H9 (cell line): ENCODE results near the gene ADARB2. TPM values are rescaled to one million over a fixed set of nuclear protein-coding genes. Genes with fewer than 3 reads are reported as not detected.

Experiments used
- DNase-seq: peaks from one replicate; pipeline ENCODE4 v3.0.0-alpha.2; 2017
- H2AFZ ChIP-seq: one replicate; pipeline ENCODE4 v1.6.1; 2013; ENCODE audit warnings: mild to moderate bottlenecking, low read length, control low read depth, moderate library complexity
- H2AK5ac ChIP-seq: 2 replicates; pipeline ENCODE4 v1.6.1; 2013; ENCODE audit warnings: low read length, control low read depth, mixed read lengths; ENCODE audit not compliant: insufficient read length
- H2BK120ac ChIP-seq: one replicate; pipeline ENCODE4 v1.6.1; 2013; ENCODE audit warnings: low read depth, mild to moderate bottlenecking, low read length, control low read depth, inconsistent platforms; ENCODE audit not compliant: poor library complexity, severe bottlenecking
- H2BK12ac ChIP-seq: 2 replicates; pipeline ENCODE4 v1.6.1; 2013; ENCODE audit warnings: low read length, control low read depth, mixed read lengths, low read depth; ENCODE audit not compliant: insufficient read length
- H2BK15ac ChIP-seq: 2 replicates; pipeline ENCODE4 v1.6.1; 2013; ENCODE audit warnings: low read depth, low read length, control low read depth
- H2BK20ac ChIP-seq: one replicate; pipeline ENCODE4 v1.6.1; 2013; ENCODE audit warnings: low read depth, mild to moderate bottlenecking, low read length, control low read depth, inconsistent platforms; ENCODE audit not compliant: poor library complexity, severe bottlenecking
- H2BK5ac ChIP-seq: 2 replicates; pipeline ENCODE4 v1.6.1; 2013; ENCODE audit warnings: low read length, control low read depth, mixed read lengths; ENCODE audit not compliant: insufficient read length
- H3K14ac ChIP-seq: 2 replicates; pipeline ENCODE4 v1.6.1; 2013; ENCODE audit warnings: low read length, control low read depth; ENCODE audit not compliant: insufficient read depth
- H3K18ac ChIP-seq: 2 replicates; pipeline ENCODE4 v1.6.1; 2013; ENCODE audit warnings: low read depth, mild to moderate bottlenecking, mixed read lengths, low read length, control low read depth; ENCODE audit not compliant: insufficient read length
- H3K23ac ChIP-seq: 2 replicates; pipeline ENCODE4 v1.6.1; 2013; ENCODE audit warnings: low read length, control low read depth, mixed read lengths, low read depth; ENCODE audit not compliant: insufficient read length
- H3K23me2 ChIP-seq: 2 replicates; pipeline ENCODE4 v1.6.1; 2013; ENCODE audit warnings: low read depth, mild to moderate bottlenecking, mixed read lengths, low read length, control low read depth; ENCODE audit not compliant: insufficient read length, poor library complexity, severe bottlenecking
- H3K27ac ChIP-seq: 2 replicates; pipeline ENCODE4 v1.5.1; 2013; ENCODE audit warnings: low read length, control low read depth, mixed read lengths, low read depth; ENCODE audit not compliant: insufficient read length
- H3K27me3 ChIP-seq: 2 replicates; pipeline ENCODE4 v1.6.1; 2013; ENCODE audit warnings: low read length, control low read depth, inconsistent platforms; ENCODE audit not compliant: insufficient read depth
- H3K4ac ChIP-seq: 2 replicates; pipeline ENCODE4 v1.6.1; 2013; ENCODE audit warnings: low read depth, mild to moderate bottlenecking, control low read depth, inconsistent platforms, low read length, moderate library complexity
- H3K4me1 ChIP-seq: 2 replicates; pipeline ENCODE4 v1.6.1; 2013; ENCODE audit warnings: low read length, control low read depth, inconsistent platforms; ENCODE audit not compliant: insufficient read depth
- H3K4me2 ChIP-seq: 2 replicates; pipeline ENCODE4 v1.6.1; 2013; ENCODE audit warnings: low read length, control low read depth, mixed read lengths; ENCODE audit not compliant: insufficient read length, insufficient read depth
- H3K56ac ChIP-seq: 2 replicates; pipeline ENCODE4 v1.6.1; 2013; ENCODE audit warnings: low read depth, mild to moderate bottlenecking, mixed read lengths, low read length, control low read depth; ENCODE audit not compliant: insufficient read length
- H3K79me1 ChIP-seq: 2 replicates; pipeline ENCODE4 v1.6.1; 2013; ENCODE audit warnings: low read depth, mild to moderate bottlenecking, moderate library complexity, low read length, control low read depth, inconsistent platforms; ENCODE audit not compliant: insufficient read depth, poor library complexity, severe bottlenecking
- H3K79me2 ChIP-seq: 2 replicates; pipeline ENCODE4 v1.6.1; 2013; ENCODE audit warnings: low read length, control low read depth, inconsistent platforms; ENCODE audit not compliant: insufficient read depth
- H3K9ac ChIP-seq: 2 replicates; pipeline ENCODE4 v1.6.1; 2013; ENCODE audit warnings: low read length, control low read depth, mixed read lengths; ENCODE audit not compliant: insufficient read length; ENCODE audit errors: extremely low read depth
- H3K9me3 ChIP-seq: one replicate; pipeline ENCODE4 v1.6.1; 2013; ENCODE audit warnings: low read depth, low read length, inconsistent platforms; ENCODE audit not compliant: control insufficient read depth
- H3T11ph ChIP-seq: one replicate; pipeline ENCODE4 v1.6.1; 2013; ENCODE audit warnings: mild to moderate bottlenecking, low read length, control low read depth, inconsistent platforms
- H4K20me1 ChIP-seq: one replicate; pipeline ENCODE4 v1.6.1; 2013; ENCODE audit not compliant: control insufficient read depth, insufficient read length, insufficient read depth
- H4K5ac ChIP-seq: 2 replicates; pipeline ENCODE4 v1.6.1; 2013; ENCODE audit warnings: low read depth, mild to moderate bottlenecking, mixed read lengths, low read length, control low read depth; ENCODE audit not compliant: insufficient read length
- H4K8ac ChIP-seq: replicated peaks from 2 replicates; pipeline ENCODE4 v1.6.1; 2013; ENCODE audit warnings: low read length, control low read depth, mixed read lengths, low read depth; ENCODE audit not compliant: insufficient read length
- H4K91ac ChIP-seq: 2 replicates; pipeline ENCODE4 v1.6.1; 2013; ENCODE audit warnings: low read depth, mild to moderate bottlenecking, moderate library complexity, mixed read lengths, low read length, control low read depth; ENCODE audit not compliant: insufficient read length
- H3K27ac Mint-ChIP-seq, 3 experiments: 2 replicates in 2 of 3; 3 replicates in 1 of 3; pipeline ENCODE4 v1.8.0; 2020 to 2021; ENCODE audit warnings: mixed read lengths in 3 of 3, mild to moderate bottlenecking in 1 of 3, moderate library complexity in 1 of 3
- H3K27me3 Mint-ChIP-seq: 2 replicates; pipeline ENCODE4 v1.8.0; 2021; ENCODE audit warnings: low read depth, mild to moderate bottlenecking, moderate library complexity, mixed read lengths
- H3K36me3 Mint-ChIP-seq, 3 experiments: 2 replicates in 2 of 3; 3 replicates in 1 of 3; pipeline ENCODE4 v1.8.0; 2020 to 2021; ENCODE audit warnings: low read depth in 3 of 3, mixed read lengths in 3 of 3; ENCODE audit not compliant: insufficient read depth in 1 of 3
- H3K4me1 Mint-ChIP-seq, 2 experiments: 2 replicates each; pipeline ENCODE4 v1.8.0; 2020; ENCODE audit warnings: mixed read lengths in 2 of 2
- H3K4me3 Mint-ChIP-seq, 2 experiments: 2 replicates in 1 of 2; 3 replicates in 1 of 2; pipeline ENCODE4 v1.8.0; 2020 to 2021; ENCODE audit warnings: mild to moderate bottlenecking in 2 of 2, mixed read lengths in 2 of 2, moderate library complexity in 1 of 2
- H3K9me3 Mint-ChIP-seq, 2 experiments: 2 replicates in 1 of 2; 3 replicates in 1 of 2; pipeline ENCODE4 v1.8.0; 2020; ENCODE audit warnings: mild to moderate bottlenecking in 2 of 2, mixed read lengths in 2 of 2, moderate library complexity in 1 of 2
- WGBS: extraction: QIAGEN DNeasy Blood & Tissue Kit; methylation state at CpG from one replicate; pipeline ENCODE4 v1.1.7; 2013; ENCODE audit warnings: missing lambda C conversion rate, low lambda C conversion rate, mixed read lengths; ENCODE audit not compliant: insufficient read length; ENCODE audit errors: extremely low coverage; 5-methylcytosine and 5-hydroxymethylcytosine counted together
- total RNA-seq: library from RNA; stranded (reverse); gene quantifications from 2 replicates; pipeline ENCODE4 v1.2.1, GENCODE V29; 2021
- TF ChIP-seq, protein P1 (sequence below): fragments of 200-600 bp; sonication (generic); conservative IDR thresholded peaks from 3 replicates; pipeline ENCODE4 v1.8.0; 2021; ENCODE audit warnings: antibody characterized with exemption, mild to moderate bottlenecking

Gene ADARB2
- total RNA-seq, 1 experiment from 2014 or later: 0.87 TPM

DNA sequence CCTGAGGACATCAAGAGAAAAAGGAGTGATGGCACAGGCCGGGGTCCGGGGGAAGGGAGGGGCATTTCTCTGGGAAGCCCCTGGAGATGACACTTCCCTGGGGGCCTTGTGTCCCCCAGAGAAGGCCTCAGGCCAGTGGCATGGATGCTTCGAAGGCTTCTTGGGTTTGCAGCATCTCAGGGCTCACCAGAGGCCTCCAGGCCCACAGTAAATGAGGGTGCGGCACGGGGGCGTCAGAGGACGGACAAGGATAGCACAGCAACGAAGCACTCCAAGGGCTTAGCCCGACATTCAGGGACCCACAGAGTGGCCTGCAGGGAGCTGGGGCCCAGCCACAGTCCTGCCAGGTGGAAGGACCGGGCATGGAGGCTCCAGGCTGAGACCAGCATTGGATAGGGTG is 71.6 kb downstream of the ADARB2 start:
- Histone ChIP-seq H4K20me1 (no peaks in the 10 kb centered on the region), H3T11ph (no peak overlapping the region), H2BK20ac (no peak overlapping the region), H3K27ac (no peak overlapping the region), H2AFZ (no peak overlapping the region), H2AK5ac (no peak overlapping the region), H3K14ac (no peak overlapping the region; the same call in 1 of the 2 replicates), H3K9ac (no peak overlapping the region), H4K91ac (no peak overlapping the region), H4K8ac (no peak overlapping the region), H3K27me3 (no peaks in the 10 kb centered on the region; the same call in 1 of the 2 replicates), H3K79me1 (no peaks in the 10 kb centered on the region), H3K79me2 (no peaks in the 10 kb centered on the region), H3K4me1 (peaks cover 2% of the 10 kb centered on the region; the same call in 1 of the 2 replicates), H3K4ac (no peak overlapping the region), H3K18ac (no peak overlapping the region), H4K5ac (no peak overlapping the region), H2BK5ac (no peak overlapping the region), H2BK120ac (no peak overlapping the region), H2BK15ac (no peak overlapping the region; the same call in 1 of the 2 replicates), H2BK12ac (no peak overlapping the region), H3K9me3 (no peaks in the 10 kb centered on the region), H3K23ac (no peak overlapping the region), H3K23me2 (no peaks in the 10 kb centered on the region), H3K4me2 (no peak overlapping the region), H3K56ac (no peak overlapping the region)
- H3K4me1 Mint-ChIP-seq: peaks cover 3 to 5% of the 10 kb centered on the region in 2 experiments
- peaks cover 0 to 10% (median 3%) of the 10 kb centered on the region in 3 experiments; a peak in 6 of 7 replicates for H3K36me3 Mint-ChIP-seq
- TF ChIP-seq, protein P1, sequence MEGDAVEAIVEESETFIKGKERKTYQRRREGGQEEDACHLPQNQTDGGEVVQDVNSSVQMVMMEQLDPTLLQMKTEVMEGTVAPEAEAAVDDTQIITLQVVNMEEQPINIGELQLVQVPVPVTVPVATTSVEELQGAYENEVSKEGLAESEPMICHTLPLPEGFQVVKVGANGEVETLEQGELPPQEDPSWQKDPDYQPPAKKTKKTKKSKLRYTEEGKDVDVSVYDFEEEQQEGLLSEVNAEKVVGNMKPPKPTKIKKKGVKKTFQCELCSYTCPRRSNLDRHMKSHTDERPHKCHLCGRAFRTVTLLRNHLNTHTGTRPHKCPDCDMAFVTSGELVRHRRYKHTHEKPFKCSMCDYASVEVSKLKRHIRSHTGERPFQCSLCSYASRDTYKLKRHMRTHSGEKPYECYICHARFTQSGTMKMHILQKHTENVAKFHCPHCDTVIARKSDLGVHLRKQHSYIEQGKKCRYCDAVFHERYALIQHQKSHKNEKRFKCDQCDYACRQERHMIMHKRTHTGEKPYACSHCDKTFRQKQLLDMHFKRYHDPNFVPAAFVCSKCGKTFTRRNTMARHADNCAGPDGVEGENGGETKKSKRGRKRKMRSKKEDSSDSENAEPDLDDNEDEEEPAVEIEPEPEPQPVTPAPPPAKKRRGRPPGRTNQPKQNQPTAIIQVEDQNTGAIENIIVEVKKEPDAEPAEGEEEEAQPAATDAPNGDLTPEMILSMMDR: no peak
- H3K27ac Mint-ChIP-seq: no peak overlapping the region
- no peak overlapping the region for H3K4me3 Mint-ChIP-seq
- no peak for DNase-seq
- H3K27me3 Mint-ChIP-seq: peaks cover 2% of the 10 kb centered on the region
- H3K9me3 Mint-ChIP-seq: peaks cover 7 to 8% of the 10 kb centered on the region in 2 experiments; a peak in 4 of 5 replicates
- no CpG with 5 or more reads among the region's 10 CpGs for WGBS
